ENCODE results near the gene SMG6. TPM values are rescaled to one million over a fixed set of nuclear protein-coding genes. Genes with fewer than 3 reads are reported as not detected.

The SMG6 gene
- polyA plus RNA-seq, 1 of the 3 experiments (the other 2 are of a cell fraction): 15.7 TPM

DNA sequence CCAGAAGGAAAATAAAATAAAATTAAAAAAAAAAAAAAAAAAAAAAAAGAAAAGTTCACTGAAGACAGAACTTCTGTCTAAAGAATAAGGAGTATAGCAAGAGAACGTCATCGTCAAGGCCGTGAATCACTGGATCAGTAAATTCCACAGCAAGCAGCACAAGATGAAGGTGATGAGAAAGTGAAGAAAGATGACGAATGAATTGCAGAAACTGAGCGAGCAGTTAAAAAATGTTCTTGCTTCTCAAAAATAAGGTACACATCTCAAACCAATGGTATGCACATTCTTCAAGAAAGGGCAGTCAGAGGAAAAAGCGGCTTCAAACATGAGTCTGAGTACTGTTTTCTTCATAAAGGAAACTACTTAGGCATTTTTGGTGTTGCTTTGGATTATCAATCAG is 104.7 kb downstream of the SMG6 start:
- Histone ChIP-seq H3K9me3 (no peaks in the 10 kb centered on the region), H3K36me3 (replicated peaks in 1 of 2; ENCODE audit: control insufficient read depth in 1 of 2, insufficient read depth in 2 of 2, low read length in 1 of 2) (peaks cover 0 to 10% of the 10 kb centered on the region in 2 experiments), H4K20me1 (ENCODE audit: insufficient read depth) (no peaks in the 10 kb centered on the region), H3K4me1 (ENCODE audit: control insufficient read depth in 1 of 2, insufficient read depth in 2 of 2, low read depth in 1 of 2, low read length in 1 of 2) (peaks cover 0 to 2% of the 10 kb centered on the region in 2 experiments; a peak in 1 of 4 replicates), H3K27me3 (ENCODE audit: insufficient read depth) (no peaks in the 10 kb centered on the region), H3K4me2 (no peak overlapping the region), H3F3A (replicated peaks; ENCODE audit: insufficient read depth) (peaks cover 8% of the 10 kb centered on the region), H3K9me2 (no peaks in the 10 kb centered on the region), H2AFZ (ENCODE audit: low read depth) (no peak overlapping the region), H3K79me2 (ENCODE audit: insufficient read depth) (peaks cover 27% of the 10 kb centered on the region), H3K27ac (ENCODE audit: low read depth in 2 of 2, low read length in 1 of 2) (no peak overlapping the region), H3K9ac (no peak overlapping the region), H3K4me3 (ENCODE audit: low read depth in 2 of 2, low read length in 1 of 2) (no peak overlapping the region)
- ChIA-PET CTCF (interaction anchor here (1.0 to 2.1 kb wide), 5 partner anchors 26 to 144 kb away, joined by 3 to 6 read pairs (median 3); partner anchors contain the start of gene HIC1), POLR2A (no interaction called here)
- no peak for DNase-seq
- WGBS (ENCODE audit: low lambda C conversion rate): 90% methylated on average over 6 of the region's 6 CpGs
- TF ChIP-seq, protein P1, sequence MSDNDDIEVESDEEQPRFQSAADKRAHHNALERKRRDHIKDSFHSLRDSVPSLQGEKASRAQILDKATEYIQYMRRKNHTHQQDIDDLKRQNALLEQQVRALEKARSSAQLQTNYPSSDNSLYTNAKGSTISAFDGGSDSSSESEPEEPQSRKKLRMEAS (IDR thresholded peaks at IDR 0.05; ENCODE audit: low read depth): no peak
- no peak for TF ChIP-seq TAF1 (IDR thresholded peaks at IDR 0.05; ENCODE audit: borderline replicate concordance, low read depth, low read length)
- TF ChIP-seq POLR2AphosphoS5 (IDR thresholded peaks at IDR 0.05; ENCODE audit: low read depth, low read length): no peak
- TF ChIP-seq JUND (IDR thresholded peaks at IDR 0.05): no peak
- no peak for TF ChIP-seq CHD2 (IDR thresholded peaks at IDR 0.05; ENCODE audit: low read length, partially characterized antibody)
- no peak for TF ChIP-seq TCF12 (IDR thresholded peaks at IDR 0.05)

DNA sequence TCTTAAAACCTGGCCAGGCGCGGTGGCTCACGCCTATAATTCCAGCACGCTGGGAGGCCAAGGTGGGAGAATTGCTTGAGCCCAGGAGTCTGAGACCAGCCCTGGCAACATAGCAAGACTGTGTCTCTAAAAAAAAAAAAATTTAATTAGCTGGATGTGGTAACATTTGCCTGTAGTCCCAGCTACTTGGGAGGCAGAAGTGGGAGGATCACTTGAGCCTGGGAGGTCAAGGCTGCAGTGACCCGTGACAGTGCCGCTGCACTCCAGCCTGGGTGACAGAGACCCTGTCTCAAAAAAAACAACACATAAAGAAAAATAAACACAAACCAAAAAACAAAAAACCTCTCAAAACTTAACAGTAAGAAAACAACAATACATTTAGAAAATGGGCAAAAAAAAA is 106.3 kb downstream of the SMG6 start:
- Histone ChIP-seq H2AFZ (ENCODE audit: low read depth) (no peak overlapping the region), H3F3A (replicated peaks; ENCODE audit: insufficient read depth) (peaks cover 25% of the 10 kb centered on the region), H3K4me1 (ENCODE audit: control insufficient read depth in 1 of 2, insufficient read depth in 2 of 2, low read depth in 1 of 2, low read length in 1 of 2) (peaks cover 9 to 12% of the 10 kb centered on the region in 2 experiments), H4K20me1 (ENCODE audit: insufficient read depth) (no peaks in the 10 kb centered on the region), H3K79me2 (ENCODE audit: insufficient read depth) (peaks cover 27% of the 10 kb centered on the region), H3K36me3 (replicated peaks in 1 of 2; ENCODE audit: control insufficient read depth in 1 of 2, insufficient read depth in 2 of 2, low read length in 1 of 2) (peaks cover 0 to 7% of the 10 kb centered on the region in 2 experiments), H3K9ac (no peak overlapping the region), H3K27ac (ENCODE audit: low read depth in 2 of 2, low read length in 1 of 2) (no peak overlapping the region), H3K4me2 (no peak overlapping the region), H3K9me2 (no peaks in the 10 kb centered on the region), H3K27me3 (ENCODE audit: insufficient read depth) (no peaks in the 10 kb centered on the region), H3K9me3 (no peaks in the 10 kb centered on the region), H3K4me3 (ENCODE audit: low read depth in 2 of 2, low read length in 1 of 2) (no peak overlapping the region)
- 97% methylated on average over 6 of the region's 6 CpGs for WGBS (ENCODE audit: low lambda C conversion rate)
- ChIA-PET POLR2A (no interaction called here), CTCF (interaction anchor here (1.6 to 2.1 kb wide), 2 partner anchors 47 to 142 kb away, joined by 3 to 6 read pairs; partner anchors contain the start of gene HIC1)
- no peak for DNase-seq
- TF ChIP-seq, protein P2, sequence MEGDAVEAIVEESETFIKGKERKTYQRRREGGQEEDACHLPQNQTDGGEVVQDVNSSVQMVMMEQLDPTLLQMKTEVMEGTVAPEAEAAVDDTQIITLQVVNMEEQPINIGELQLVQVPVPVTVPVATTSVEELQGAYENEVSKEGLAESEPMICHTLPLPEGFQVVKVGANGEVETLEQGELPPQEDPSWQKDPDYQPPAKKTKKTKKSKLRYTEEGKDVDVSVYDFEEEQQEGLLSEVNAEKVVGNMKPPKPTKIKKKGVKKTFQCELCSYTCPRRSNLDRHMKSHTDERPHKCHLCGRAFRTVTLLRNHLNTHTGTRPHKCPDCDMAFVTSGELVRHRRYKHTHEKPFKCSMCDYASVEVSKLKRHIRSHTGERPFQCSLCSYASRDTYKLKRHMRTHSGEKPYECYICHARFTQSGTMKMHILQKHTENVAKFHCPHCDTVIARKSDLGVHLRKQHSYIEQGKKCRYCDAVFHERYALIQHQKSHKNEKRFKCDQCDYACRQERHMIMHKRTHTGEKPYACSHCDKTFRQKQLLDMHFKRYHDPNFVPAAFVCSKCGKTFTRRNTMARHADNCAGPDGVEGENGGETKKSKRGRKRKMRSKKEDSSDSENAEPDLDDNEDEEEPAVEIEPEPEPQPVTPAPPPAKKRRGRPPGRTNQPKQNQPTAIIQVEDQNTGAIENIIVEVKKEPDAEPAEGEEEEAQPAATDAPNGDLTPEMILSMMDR (IDR thresholded peaks at IDR 0.05): no peak
- TF ChIP-seq POLR2AphosphoS5 (IDR thresholded peaks at IDR 0.05; ENCODE audit: low read depth, low read length) (no peak), RFX5 (IDR thresholded peaks at IDR 0.05; ENCODE audit: low read length) (no peak), GATA2 (CRISPR knock-in tag; IDR thresholded peaks at IDR 0.05) (no peak)
- TF ChIP-seq, protein P3, sequence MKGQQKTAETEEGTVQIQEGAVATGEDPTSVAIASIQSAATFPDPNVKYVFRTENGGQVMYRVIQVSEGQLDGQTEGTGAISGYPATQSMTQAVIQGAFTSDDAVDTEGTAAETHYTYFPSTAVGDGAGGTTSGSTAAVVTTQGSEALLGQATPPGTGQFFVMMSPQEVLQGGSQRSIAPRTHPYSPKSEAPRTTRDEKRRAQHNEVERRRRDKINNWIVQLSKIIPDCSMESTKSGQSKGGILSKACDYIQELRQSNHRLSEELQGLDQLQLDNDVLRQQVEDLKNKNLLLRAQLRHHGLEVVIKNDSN (IDR thresholded peaks at IDR 0.05; ENCODE audit: borderline replicate concordance, low read depth): no peak
